K562 (cell line): Measurements from ENCODE around the gene TMEM168. TPM values are rescaled to one million over a fixed set of nuclear protein-coding genes. Genes with fewer than 3 reads are reported as not detected.

Source experiments
- BRF1 ChIP-seq: IDR thresholded peaks from 3 replicates; pipeline ENCODE4 v1.6.1; 2011; ENCODE audit warnings: borderline replicate concordance, mild to moderate bottlenecking; ENCODE audit not compliant: insufficient read length; ENCODE audit errors: extremely low read depth
- E2F3 ChIP-seq: fragments of 250-450 bp; sonication (Bioruptor Pico); IDR thresholded peaks from 2 replicates; pipeline ENCODE4 v1.4.0; 2020; ENCODE audit warnings: mild to moderate bottlenecking
- ELF2 ChIP-seq: fragments of 250-450 bp; sonication (Bioruptor Pico); IDR thresholded peaks from 2 replicates; pipeline ENCODE4 v1.5.0; 2021; ENCODE audit warnings: mild to moderate bottlenecking
- ELK1 ChIP-seq: sonication (generic); formaldehyde crosslinking; IDR thresholded peaks from 2 replicates; pipeline ENCODE4 v1.8.1; 2022; ENCODE audit warnings: missing genetic modification reagents
- ETV1 ChIP-seq: fragments of 450-650 bp; conservative IDR thresholded peaks from 2 replicates; pipeline ENCODE4 v1.6.1; 2016; ENCODE audit warnings: missing genetic modification characterization, control low read depth, low read depth, missing compliant biosample characterization
- HBP1 ChIP-seq: fragments of 450-650 bp; formaldehyde crosslinking; IDR thresholded peaks from 2 replicates; pipeline ENCODE4 v1.4.0; 2022; ENCODE audit warnings: missing genetic modification characterization
- HDAC3 ChIP-seq: fragments of 450-650 bp; IDR thresholded peaks from 2 replicates; pipeline ENCODE4 v1.6.1; 2018; ENCODE audit warnings: borderline replicate concordance, mild to moderate bottlenecking, moderate library complexity; ENCODE audit not compliant: partially characterized antibody
- HLTF ChIP-seq: fragments of 450-650 bp; IDR thresholded peaks from 2 replicates; pipeline ENCODE4 v1.6.1; 2016
- IRF2 ChIP-seq: sonication (generic); formaldehyde crosslinking; IDR thresholded peaks from 2 replicates; pipeline ENCODE4 v1.8.1; 2022; ENCODE audit warnings: mild to moderate bottlenecking, missing genetic modification reagents
- KDM5B ChIP-seq: fragments of 200-600 bp; sonication (generic); IDR thresholded peaks from 2 replicates; pipeline ENCODE4 v1.6.1; 2012; ENCODE audit warnings: low read depth, mild to moderate bottlenecking, moderate library complexity, low read length, control low read depth, inconsistent platforms; ENCODE audit not compliant: insufficient replicate concordance
- NELFE ChIP-seq: IDR thresholded peaks from 2 replicates; pipeline ENCODE4 v1.6.1; 2011; ENCODE audit warnings: mild to moderate bottlenecking; ENCODE audit not compliant: insufficient read depth, insufficient read length
- PCBP1 ChIP-seq: fragments of 200-400 bp; formaldehyde crosslinking; IDR thresholded peaks from 2 replicates; pipeline ENCODE4 v1.6.1; 2018; ENCODE audit warnings: mild to moderate bottlenecking, low read depth, low read length; ENCODE audit not compliant: poor library complexity, severe bottlenecking
- PCBP2 ChIP-seq: fragments of 200-400 bp; formaldehyde crosslinking; IDR thresholded peaks from 2 replicates; pipeline ENCODE4 v1.6.1; 2018; ENCODE audit warnings: low read length, low read depth, mild to moderate bottlenecking, moderate library complexity; ENCODE audit not compliant: poor library complexity, severe bottlenecking
- RFX5 ChIP-seq: IDR thresholded peaks from 2 replicates; pipeline ENCODE4 v1.6.1; 2011; ENCODE audit warnings: low read depth, mild to moderate bottlenecking, improper control_type of control experiment, low read length
- RUNX1 ChIP-seq: sonication (generic); IDR thresholded peaks from 2 replicates; pipeline ENCODE4 v1.6.1; 2016; ENCODE audit warnings: antibody characterized with exemption, low read depth
- SFPQ ChIP-seq: fragments of 200-400 bp; formaldehyde crosslinking; IDR thresholded peaks from 2 replicates; pipeline ENCODE4 v1.6.1; 2017; ENCODE audit warnings: mild to moderate bottlenecking, low read depth, low read length, moderate library complexity
- SIRT6 ChIP-seq: IDR thresholded peaks from one replicate; pipeline ENCODE4 v1.6.1; 2012; ENCODE audit warnings: low read depth, mild to moderate bottlenecking, control low read depth, inconsistent platforms, low read length, moderate library complexity
- SOX6 ChIP-seq: fragments of 450-650 bp; IDR thresholded peaks from 2 replicates; pipeline ENCODE4 v1.6.1; 2014; ENCODE audit warnings: mild to moderate bottlenecking
- SPI1 ChIP-seq: IDR thresholded peaks from 2 replicates; pipeline ENCODE4 v1.6.1; 2011; ENCODE audit warnings: low read depth, low read length, control low read depth, borderline replicate concordance
- TFAP4 ChIP-seq: sonication (generic); formaldehyde crosslinking; IDR thresholded peaks from 2 replicates; pipeline ENCODE4 v1.8.0; 2022; ENCODE audit warnings: missing genetic modification reagents, mild to moderate bottlenecking, moderate library complexity, borderline replicate concordance
- ZNF561 ChIP-seq: fragments of 450-650 bp; formaldehyde crosslinking; conservative IDR thresholded peaks from 2 replicates; pipeline ENCODE4 v1.4.0; 2020; ENCODE audit warnings: mild to moderate bottlenecking, moderate library complexity
- ZNF764 ChIP-seq: fragments of 250-450 bp; sonication (Bioruptor Pico); IDR thresholded peaks from 2 replicates; pipeline ENCODE4 v1.4.0; 2020; ENCODE audit warnings: low read depth, mild to moderate bottlenecking, moderate library complexity
- ZNF77 ChIP-seq: fragments of 250-450 bp; sonication (Bioruptor Pico); IDR thresholded peaks from 2 replicates; pipeline ENCODE4 v1.5.0; 2020
- polyA plus RNA-seq, 8 experiments: library from polyadenylated mRNA; depleted of rRNA in 4 of 8; stranded (reverse) in 5 of 8; unstranded in 3 of 8; fragments of >200 nt; fragmentation: Nextera tagmentation in 2 of 8; fragmentation: Illumina TruSeq in 1 of 8; extraction: Ambion mirVana in 2 of 8; extraction: Trizol in 1 of 8; gene quantifications; 2 replicates each; pipeline versions ENCODE4 v1.2.1 to v1.2.3, GENCODE V29; 2011 to 2014; ENCODE audit warnings: inconsistent platforms in 1 of 8, missing spikeins in 1 of 8
- total RNA-seq, 7 experiments: library from RNA; depleted of rRNA in 6 of 7; stranded (reverse); fragments of >200 nt in 6 of 7; fragmentation: Illumina TruSeq in 2 of 7; extraction: Trizol in 2 of 7; gene quantifications; 2 replicates each; pipeline versions ENCODE4 v1.2.1 to v1.2.3, GENCODE V29; 2011 to 2021; ENCODE audit warnings: low replicate concordance in 1 of 7

TMEM168 gene
- total and polyA plus RNA-seq, 9 of the 15 experiments (the other 6 are each of a cell fraction or from before 2014, with no cell fraction given) = 19.7 to 50.7 (median 25.4) TPM

GRCh38 chr7:112789817-112790585 is at the start of gene TMEM168 (continued):
- TF ChIP-seq SFPQ (no peak), NELFE (no peak), ETV1 (tag) (no peak; the same call in 1 of the 2 replicates), SPI1 (no peak), SIRT6 (no peak), ZNF77 (CRISPR knock-in tag) (no peak), HBP1 (CRISPR knock-in tag) (peak; percentile 69; the same call in 1 of the 2 replicates), KDM5B (peak; percentile 83), PCBP1 (peak; percentile 85), ELK1 (CRISPR knock-in tag) (no peak), ELF2 (peak; percentile 47; the same call in 1 of the 2 replicates), HLTF (0 out of 2 replicates have a peak, but pooled peaks have one; percentile 27), HDAC3 (peak; percentile 27), BRF1 (no peak), ZNF561 (no peak), RUNX1 (no peak; the same call in 1 of the 2 replicates), IRF2 (CRISPR knock-in tag) (no peak), ZNF764 (no peak), TFAP4 (CRISPR knock-in tag) (peak; percentile 90), SOX6 (peak; percentile 69; the same call in 1 of the 2 replicates), RFX5 (no peak), E2F3 (CRISPR knock-in tag) (peak; percentile 87), PCBP2 (no peak)
